ENCODE data around the gene IL1RL2. TPM values are rescaled to one million over a fixed set of nuclear protein-coding genes. Genes with fewer than 3 reads are reported as not detected.
A peak's percentile ranks its signal among the peaks of the same experiment; 100 is the strongest.

The IL1RL2 gene
- total and polyA plus RNA-seq, 2 experiments from 2014 or later = 2.0 to 2.3 TPM

GRCh38 chr2:102142829-102143449 is 43.9 kb upstream of the IL1RL2 start:
- peak; percentile 70 for DNase-seq
- Histone ChIP-seq H3K4me2 (ENCODE audit: unreplicated experiment) (peak overlapping the region; percentile 81), H3K4me1 (ENCODE audit: insufficient read depth) (peaks cover 31% of the 10 kb centered on the region), H3F3A (ENCODE audit: insufficient read depth) (peaks cover 53% of the 10 kb centered on the region), H3K9me3 (ENCODE audit: low read depth) (no peaks in the 10 kb centered on the region), H4K20me1 (ENCODE audit: insufficient read depth) (no peaks in the 10 kb centered on the region), H3K27ac (peak overlapping the region; percentile 97), H2AFZ (no peak overlapping the region), H3K4me3 (peak overlapping the region; percentile 86), H3K27me3 (replicated peaks; ENCODE audit: insufficient read depth) (no peaks in the 10 kb centered on the region), H3K36me3 (ENCODE audit: low read depth) (peaks cover 24% of the 10 kb centered on the region), H3K9me2 (ENCODE audit: insufficient read depth) (no peaks in the 10 kb centered on the region), H3K79me2 (ENCODE audit: insufficient read depth) (peaks cover 94% of the 10 kb centered on the region), H3K9ac (peak overlapping the region; percentile 99)
- no peak for TF ChIP-seq EZH2 (IDR thresholded peaks at IDR 0.05; ENCODE audit: insufficient read depth, poor library complexity, severe bottlenecking)
- no peak for TF ChIP-seq EZH2phosphoT487 (IDR thresholded peaks at IDR 0.05; ENCODE audit: insufficient read depth, low read depth)
- in situ Hi-C loops (cut with MboI) = loop anchor here (25.0 kb wide), 1 partner anchor 106 kb away; no protein-coding TSS in a partner anchor
- WGBS, 2 experiments (ENCODE audit: low coverage in 1 of 2, low lambda C conversion rate in 2 of 2, missing lambda C conversion rate in 2 of 2) = 2 to 3% methylated on average over 24 to 42 of the region's 42 CpGs

GRCh38 chr2:102143450-102143985 is 43.3 kb upstream of the IL1RL2 start:
- Histone ChIP-seq H3K9me2 (ENCODE audit: insufficient read depth) (no peaks in the 10 kb centered on the region), H3F3A (ENCODE audit: insufficient read depth) (peaks cover 59% of the 10 kb centered on the region), H3K79me2 (ENCODE audit: insufficient read depth) (peaks cover 94% of the 10 kb centered on the region), H2AFZ (no peak overlapping the region), H3K9me3 (ENCODE audit: low read depth) (no peaks in the 10 kb centered on the region), H3K27me3 (replicated peaks; ENCODE audit: insufficient read depth) (no peaks in the 10 kb centered on the region), H3K4me3 (peak overlapping the region; percentile 86), H4K20me1 (ENCODE audit: insufficient read depth) (no peaks in the 10 kb centered on the region), H3K4me1 (ENCODE audit: insufficient read depth) (peaks cover 26% of the 10 kb centered on the region), H3K36me3 (ENCODE audit: low read depth) (peaks cover 24% of the 10 kb centered on the region), H3K9ac (peak overlapping the region; percentile 99), H3K4me2 (ENCODE audit: unreplicated experiment) (peak overlapping the region; percentile 81), H3K27ac (peak overlapping the region; percentile 97)
- 20 to 25% methylated on average over 10 of the region's 10 CpGs for WGBS, 2 experiments (ENCODE audit: low coverage in 1 of 2, low lambda C conversion rate in 2 of 2, missing lambda C conversion rate in 2 of 2)
- in situ Hi-C loops (cut with MboI) = loop anchor here (25.0 kb wide), 1 partner anchor 106 kb away; no protein-coding TSS in a partner anchor
- TF ChIP-seq EZH2 (IDR thresholded peaks at IDR 0.05; ENCODE audit: insufficient read depth, poor library complexity, severe bottlenecking) = no peak
- TF ChIP-seq EZH2phosphoT487 (IDR thresholded peaks at IDR 0.05; ENCODE audit: insufficient read depth, low read depth) = no peak
- peak; percentile 69 for DNase-seq

GRCh38 chr2:102144128-102144527 is 42.7 kb upstream of the IL1RL2 start:
- H3K4me2 ChIP-seq (ENCODE audit: unreplicated experiment) = peak overlapping the region; percentile 81
- in situ Hi-C loops (cut with MboI) = loop anchor here (25.0 kb wide), 1 partner anchor 107 kb away; no protein-coding TSS in a partner anchor
- TF ChIP-seq EZH2 (IDR thresholded peaks at IDR 0.05; ENCODE audit: insufficient read depth, poor library complexity, severe bottlenecking) (no peak), EZH2phosphoT487 (IDR thresholded peaks at IDR 0.05; ENCODE audit: insufficient read depth, low read depth) (no peak)
- peak overlapping the region; percentile 86 for H3K4me3 ChIP-seq
- H3K27me3 ChIP-seq (replicated peaks; ENCODE audit: insufficient read depth) = no peaks in the 10 kb centered on the region
- no peaks in the 10 kb centered on the region for H3K9me3 ChIP-seq (ENCODE audit: low read depth)
- H3K9ac ChIP-seq = peak overlapping the region; percentile 99
- peaks cover 29% of the 10 kb centered on the region for H3K36me3 ChIP-seq (ENCODE audit: low read depth)
- H3K4me1 ChIP-seq (ENCODE audit: insufficient read depth) = peaks cover 23% of the 10 kb centered on the region
- DNase-seq = peak; percentile 58
- H2AFZ ChIP-seq = no peak overlapping the region
- 25 to 29% methylated on average over 4 of the region's 4 CpGs for WGBS, 2 experiments (ENCODE audit: low coverage in 1 of 2, low lambda C conversion rate in 2 of 2, missing lambda C conversion rate in 2 of 2)
- peak overlapping the region; percentile 97 for H3K27ac ChIP-seq
- peaks cover 94% of the 10 kb centered on the region for H3K79me2 ChIP-seq (ENCODE audit: insufficient read depth)
- H3F3A ChIP-seq (ENCODE audit: insufficient read depth) = peaks cover 65% of the 10 kb centered on the region
- no peaks in the 10 kb centered on the region for H3K9me2 ChIP-seq (ENCODE audit: insufficient read depth)
- H4K20me1 ChIP-seq (ENCODE audit: insufficient read depth) = no peaks in the 10 kb centered on the region

GRCh38 chr2:102145107-102145506 is 41.7 kb upstream of the IL1RL2 start:
- H3K4me2 ChIP-seq (ENCODE audit: unreplicated experiment) = no peak overlapping the region
- H3K9me3 ChIP-seq (ENCODE audit: low read depth) = no peaks in the 10 kb centered on the region
- peaks cover 65% of the 10 kb centered on the region for H3F3A ChIP-seq (ENCODE audit: insufficient read depth)
- no peak overlapping the region for H2AFZ ChIP-seq
- no peak for TF ChIP-seq EZH2phosphoT487 (IDR thresholded peaks at IDR 0.05; ENCODE audit: insufficient read depth, low read depth)
- TF ChIP-seq EZH2 (IDR thresholded peaks at IDR 0.05; ENCODE audit: insufficient read depth, poor library complexity, severe bottlenecking) = no peak
- in situ Hi-C loops (cut with MboI) = loop anchor here (25.0 kb wide), 1 partner anchor 108 kb away; no protein-coding TSS in a partner anchor
- no peak overlapping the region for H3K27ac ChIP-seq
- peak overlapping the region; percentile 86 for H3K4me3 ChIP-seq
- H3K27me3 ChIP-seq (replicated peaks; ENCODE audit: insufficient read depth) = no peaks in the 10 kb centered on the region
- peaks cover 22% of the 10 kb centered on the region for H3K4me1 ChIP-seq (ENCODE audit: insufficient read depth)
- H4K20me1 ChIP-seq (ENCODE audit: insufficient read depth) = no peaks in the 10 kb centered on the region; the same call in 1 of the 2 replicates
- H3K9me2 ChIP-seq (ENCODE audit: insufficient read depth) = no peaks in the 10 kb centered on the region
- H3K9ac ChIP-seq = no peak overlapping the region
- peaks cover 94% of the 10 kb centered on the region for H3K79me2 ChIP-seq (ENCODE audit: insufficient read depth)
- no peak for DNase-seq
- 94 to 95% methylated on average over 4 of the region's 4 CpGs for WGBS, 2 experiments (ENCODE audit: low coverage in 1 of 2, low lambda C conversion rate in 2 of 2, missing lambda C conversion rate in 2 of 2)
- H3K36me3 ChIP-seq (ENCODE audit: low read depth) = peaks cover 29% of the 10 kb centered on the region

Measured in GM23248 (cell line).